GM10266 (cell line): ENCODE results near the gene SEL1L.

Source experiments
- DNase-seq: peaks from one replicate; pipeline ENCODE4 v3.0.0; 2012; ENCODE audit errors: extremely low spot score
- CTCF ChIP-seq: IDR thresholded peaks from 2 replicates; pipeline ENCODE4 v1.5.1; 2012; ENCODE audit warnings: mild to moderate bottlenecking, low read depth; ENCODE audit not compliant: control insufficient read depth, insufficient read depth; ENCODE audit errors: missing control alignments

SEL1L gene

GRCh38 chr14:81446279-81447007 lies 87.2 kb downstream of the SEL1L start:
- no peak for TF ChIP-seq CTCF
- DNase-seq = no peak

GRCh38 chr14:81441626-81442134 lies 92.0 kb downstream of the SEL1L start:
- no peak for TF ChIP-seq CTCF

GRCh38 chr14:81440041-81440440 lies 93.6 kb downstream of the SEL1L start:
- DNase-seq = no peak
- TF ChIP-seq CTCF = no peak

More at GRCh38 chr14:81441626-81442134, 92.0 kb downstream of the SEL1L start:
- no peak for DNase-seq

DNA sequence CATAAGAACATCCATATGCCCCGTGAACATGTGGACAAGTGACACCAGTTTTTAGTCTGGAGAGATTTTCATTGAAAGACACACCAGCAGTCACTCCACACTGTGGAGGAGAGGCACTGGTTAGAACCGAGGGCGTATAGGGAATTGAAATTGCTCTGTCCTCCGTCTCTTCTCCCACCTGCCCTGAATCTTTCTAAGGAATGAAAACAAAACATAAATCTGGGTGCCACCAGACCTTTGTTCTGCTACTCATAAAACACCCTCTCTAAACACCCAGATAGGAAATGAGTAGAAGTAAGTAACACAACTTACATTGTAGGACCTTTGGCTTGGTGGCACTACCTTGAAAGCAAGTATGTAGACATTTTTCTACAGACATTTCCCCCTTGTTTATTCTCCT lies 96.4 kb downstream of the SEL1L start:
- TF ChIP-seq CTCF = no peak
- no peak for DNase-seq

DNA sequence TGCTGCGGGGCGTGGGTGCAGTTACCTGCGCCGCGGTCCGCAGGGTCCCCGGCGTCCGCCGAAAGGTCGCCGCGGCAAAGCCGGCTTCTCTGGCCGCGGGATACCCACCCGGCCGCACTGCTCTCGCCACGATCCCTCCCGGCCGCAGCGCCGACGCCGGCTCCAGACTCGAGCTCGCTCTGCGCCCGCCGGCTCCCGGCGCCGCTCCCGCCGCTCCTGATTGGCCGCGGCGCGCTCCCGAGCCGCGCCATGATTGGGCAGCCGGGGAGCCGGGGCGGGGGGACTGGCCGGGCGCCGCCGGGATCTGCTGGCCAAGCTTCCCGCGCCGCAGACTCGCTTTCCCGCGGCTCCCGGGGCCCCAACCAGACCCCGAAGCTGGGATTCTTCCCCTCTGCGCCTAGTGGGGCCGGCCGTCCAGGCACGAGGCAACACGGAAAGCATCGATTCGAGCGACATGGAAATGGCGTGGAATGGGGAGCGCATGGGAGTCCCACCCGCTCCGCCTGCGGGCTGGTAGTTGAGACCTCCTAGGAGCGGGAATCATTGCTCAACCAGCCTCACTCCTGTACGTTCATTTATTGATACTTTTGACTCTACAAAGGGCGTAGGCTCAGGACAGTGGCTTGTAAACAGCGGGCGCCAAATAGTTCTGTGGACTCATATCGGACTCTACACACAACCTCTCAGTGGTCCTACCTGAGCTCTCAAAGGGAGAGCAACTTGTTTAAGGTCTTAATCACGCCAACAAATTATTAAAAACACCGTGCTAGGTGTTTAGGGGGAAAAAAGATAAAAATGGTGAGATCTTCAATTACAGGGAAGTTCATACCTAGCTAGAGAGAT lies 97.1 kb downstream of the SEL1L start:
- no peak for TF ChIP-seq CTCF
- peak; percentile 84 for DNase-seq

- DNase-seq = peak; percentile 45
Observed at GRCh38 chr14:81435391-81436295, 98.0 kb downstream of the SEL1L start.

More at GRCh38 chr14:81435391-81436295, 98.0 kb downstream of the SEL1L start:
- no peak for TF ChIP-seq CTCF
